GM21528 (cell line): ENCODE data around the gene DCAF6.

Experiments used
- ATAC-seq: cut with Tn5 transposase; IDR thresholded peaks from one replicate; pipeline ENCODE4 v1.9.1; 2021; ENCODE audit warnings: mild to moderate bottlenecking, moderate library complexity; ENCODE audit not compliant: unreplicated experiment, low FRiP score

Gene DCAF6

DNA sequence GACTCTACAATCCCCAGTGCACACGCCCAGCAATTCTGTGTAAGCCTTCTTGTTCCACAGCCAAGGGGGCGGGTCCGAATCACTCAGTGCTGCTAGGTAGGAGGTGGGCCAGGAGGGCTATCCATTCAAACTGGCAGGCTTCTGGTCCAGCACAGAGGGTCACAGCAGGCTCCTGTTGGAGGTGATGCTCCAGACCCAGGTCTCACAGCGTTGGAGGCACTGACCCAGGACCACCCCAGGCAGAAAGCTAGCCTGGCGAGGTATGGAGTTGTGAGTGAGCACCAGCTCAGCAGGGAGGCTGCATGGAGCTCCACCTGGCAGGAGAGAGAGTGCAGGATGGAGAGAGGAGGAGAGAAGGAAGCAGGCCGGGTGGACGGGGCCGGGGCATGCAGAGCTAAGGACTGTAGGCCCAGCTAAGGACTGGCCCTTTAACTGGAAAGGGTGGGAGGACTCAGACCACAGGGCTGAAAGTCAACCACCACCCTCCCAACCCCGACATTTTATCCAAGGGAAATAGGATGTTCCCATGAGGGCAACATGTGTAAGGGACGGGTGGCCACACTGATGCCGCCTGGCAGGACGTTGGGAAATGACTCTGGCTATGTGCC is 161.5 kb downstream of the DCAF6 start:
- no peak for ATAC-seq

DNA sequence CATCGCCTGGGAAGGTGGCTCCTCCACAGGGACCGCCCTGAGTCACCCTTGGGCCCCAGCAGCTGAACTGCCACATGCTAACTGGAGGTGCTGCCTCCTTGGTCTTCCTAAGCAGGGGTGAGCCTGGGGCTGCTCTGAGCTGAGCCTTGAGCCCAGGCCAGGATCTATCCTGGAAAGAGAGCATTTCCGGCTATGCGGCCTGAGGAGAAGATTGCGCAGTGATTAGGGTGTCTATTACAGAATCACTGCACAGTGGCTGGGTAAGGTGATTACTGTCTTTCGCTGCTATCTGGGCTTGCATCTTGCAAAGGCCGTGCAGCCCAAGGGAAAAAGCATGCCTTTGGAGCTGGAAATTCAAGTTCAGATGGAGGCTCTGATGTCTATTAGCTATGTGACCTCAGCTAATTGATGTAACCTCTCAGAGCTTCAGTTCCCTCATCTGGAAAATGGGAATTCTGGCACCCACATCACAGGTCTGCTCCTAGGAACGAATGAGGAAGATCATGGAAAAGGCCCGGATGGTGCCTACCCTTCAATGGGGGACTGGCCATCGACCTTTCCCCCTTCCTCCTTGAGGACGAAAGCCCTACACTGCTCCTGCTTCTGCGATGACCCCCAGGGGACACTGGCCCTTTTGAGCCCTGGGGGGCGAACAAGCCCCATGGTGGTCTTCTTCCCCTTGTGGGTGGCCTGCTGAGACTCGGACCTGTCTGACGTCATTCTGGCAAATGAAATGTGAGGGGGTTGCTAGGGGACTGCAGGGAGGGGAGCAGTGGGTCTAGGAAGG is 162.2 kb downstream of the DCAF6 start:
- ATAC-seq: no peak

DNA sequence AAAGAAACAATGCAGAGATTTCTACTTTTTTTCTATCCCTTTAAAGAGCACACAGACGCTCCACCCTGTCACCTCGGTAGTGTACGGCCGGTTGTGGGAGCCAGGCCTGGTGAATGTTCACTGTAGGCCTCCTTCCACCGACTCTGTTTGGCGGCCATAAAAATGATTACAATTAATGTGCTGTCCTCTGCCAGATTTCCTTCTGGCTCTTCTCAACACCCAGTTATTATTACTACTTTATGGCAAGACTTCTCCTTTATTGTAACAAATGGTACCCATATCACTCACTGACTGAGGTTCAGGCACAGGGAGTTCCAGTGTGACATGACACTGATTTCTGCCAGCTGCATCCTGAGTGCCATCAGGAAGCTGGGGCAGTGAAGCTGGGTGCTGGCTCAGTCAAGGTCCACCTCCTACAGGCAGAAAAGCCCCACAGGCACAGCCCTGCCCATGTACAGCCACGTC is 162.9 kb downstream of the DCAF6 start:
- no peak for ATAC-seq

DNA sequence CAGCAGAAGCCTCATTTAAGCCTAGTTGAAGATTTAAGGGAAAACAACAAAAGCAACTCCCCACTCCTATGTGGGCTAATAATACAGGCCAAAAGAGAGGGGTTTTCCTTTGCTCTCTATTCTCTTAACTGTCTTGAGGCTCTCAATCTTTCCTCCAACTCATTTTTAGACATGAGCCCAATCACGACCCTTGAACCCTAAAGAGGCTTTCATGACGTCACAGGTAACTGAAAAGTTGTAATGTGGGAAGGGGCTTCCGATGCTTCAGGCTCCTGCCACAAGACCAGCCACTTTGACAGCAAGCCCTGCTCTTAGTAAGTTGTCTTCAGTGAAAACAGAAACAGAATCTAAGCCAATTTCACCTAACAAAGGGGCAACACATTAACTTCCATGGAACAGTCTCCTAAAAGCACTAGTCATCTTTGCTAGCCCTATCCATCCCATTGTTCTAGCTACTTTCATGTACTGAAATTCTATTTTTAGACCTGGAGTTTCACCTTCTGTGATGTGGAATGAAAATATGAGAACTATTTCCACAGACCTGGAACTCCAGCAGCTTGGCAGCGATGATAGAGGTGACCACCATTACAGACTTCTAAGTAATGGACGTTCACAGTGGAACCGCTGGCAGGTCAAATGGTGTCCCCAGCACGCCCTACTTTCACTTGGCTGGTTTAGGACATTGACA is 164.0 kb downstream of the DCAF6 start:
- ATAC-seq: no peak

DNA sequence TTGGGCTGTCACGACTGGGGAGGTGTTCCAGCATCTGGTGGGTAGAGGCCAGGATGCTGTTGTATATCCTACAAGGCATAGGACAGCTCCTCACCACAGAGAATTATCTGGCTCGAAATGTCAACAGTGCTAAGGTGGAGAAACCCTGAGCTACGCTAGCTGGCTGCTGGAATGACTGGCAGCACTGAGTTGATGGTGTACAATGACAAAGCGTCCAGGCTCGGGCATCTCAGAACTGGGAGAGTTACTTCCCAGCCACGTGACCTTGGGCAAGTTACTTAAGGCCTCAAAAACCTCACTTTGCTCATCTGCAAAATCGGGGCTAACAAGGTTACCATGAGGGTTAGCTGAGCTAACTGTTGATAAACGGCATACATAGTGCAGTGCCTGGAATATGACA is 164.9 kb downstream of the DCAF6 start:
- no peak for ATAC-seq

DNA sequence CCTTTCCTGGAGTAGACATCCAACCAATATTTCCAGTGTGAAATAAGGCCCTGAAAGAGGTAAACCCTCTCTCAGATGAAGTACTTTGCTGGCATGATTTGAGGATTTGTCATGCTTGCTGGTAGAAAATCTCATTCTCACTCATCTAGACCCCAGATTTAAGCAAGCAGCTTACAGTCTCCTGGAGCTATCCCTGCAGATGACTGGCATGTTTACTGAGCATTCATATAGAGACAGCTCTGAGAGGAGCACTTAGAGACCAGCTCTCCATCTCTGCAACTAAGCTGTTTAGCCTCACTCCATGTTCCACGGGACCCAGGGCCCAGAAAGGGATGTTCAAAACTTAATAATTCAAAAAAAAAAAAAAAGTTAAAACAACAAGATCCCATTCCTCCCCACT is 166.0 kb downstream of the DCAF6 start:
- no peak for ATAC-seq

DNA sequence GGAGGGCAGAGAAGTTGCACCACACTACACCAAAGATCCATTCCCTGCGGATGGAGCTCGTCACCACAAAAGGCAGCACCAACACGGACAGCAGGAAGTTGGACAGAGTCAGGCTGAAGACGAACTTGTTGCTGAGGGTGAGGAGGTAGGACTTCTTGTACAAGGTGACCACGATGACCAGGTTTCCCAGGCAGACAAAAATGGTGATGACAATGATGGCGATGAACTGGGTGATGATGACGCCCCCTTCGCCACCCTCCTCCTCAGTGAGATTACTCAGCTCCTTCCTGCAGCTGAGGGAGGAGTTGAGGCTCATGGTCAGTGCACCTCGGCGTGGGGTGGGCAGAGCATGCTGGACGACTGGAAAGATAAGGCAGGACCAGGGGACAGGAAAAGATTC is 168.1 kb downstream of the DCAF6 start:
- ATAC-seq: no peak

DNA sequence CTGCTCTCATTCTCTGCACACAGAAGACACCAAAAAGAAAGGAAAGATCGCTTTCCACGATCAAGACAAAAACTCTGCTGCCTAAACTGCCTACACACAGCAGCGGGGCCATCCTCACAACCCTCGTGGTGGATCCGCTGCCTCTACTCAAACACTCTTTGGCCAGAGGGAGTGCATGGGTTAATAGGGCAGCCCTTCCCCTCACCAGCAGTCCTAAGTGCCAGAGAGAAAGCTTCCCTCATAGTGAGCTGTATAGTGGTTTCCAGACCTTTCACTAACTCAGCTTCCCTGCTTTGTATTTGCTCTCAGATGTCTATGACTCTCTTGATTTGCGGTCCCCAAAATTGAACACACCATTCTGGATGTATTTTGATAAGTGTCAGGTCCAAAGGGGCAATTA is 169.4 kb downstream of the DCAF6 start:
- no peak for ATAC-seq

DNA sequence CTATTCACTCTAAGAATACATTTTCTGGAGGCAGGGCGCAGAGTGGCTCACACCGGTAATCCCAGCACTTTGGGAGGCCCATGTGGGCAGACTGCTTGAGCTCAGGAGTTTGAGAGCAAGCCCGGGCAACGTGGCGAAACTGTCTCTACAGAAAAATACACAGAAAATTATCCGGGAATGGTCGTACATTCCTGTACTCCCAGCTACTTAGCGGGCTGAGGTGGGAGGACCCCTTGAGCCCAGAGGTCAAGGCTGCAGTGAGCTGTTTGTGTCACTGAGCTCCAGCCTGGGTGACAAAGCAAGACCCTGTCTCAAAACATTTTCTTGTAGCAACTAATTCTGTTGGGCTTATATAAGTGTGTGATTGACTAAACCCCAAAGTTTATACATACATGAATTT is 169.8 kb downstream of the DCAF6 start:
- no peak for ATAC-seq

DNA sequence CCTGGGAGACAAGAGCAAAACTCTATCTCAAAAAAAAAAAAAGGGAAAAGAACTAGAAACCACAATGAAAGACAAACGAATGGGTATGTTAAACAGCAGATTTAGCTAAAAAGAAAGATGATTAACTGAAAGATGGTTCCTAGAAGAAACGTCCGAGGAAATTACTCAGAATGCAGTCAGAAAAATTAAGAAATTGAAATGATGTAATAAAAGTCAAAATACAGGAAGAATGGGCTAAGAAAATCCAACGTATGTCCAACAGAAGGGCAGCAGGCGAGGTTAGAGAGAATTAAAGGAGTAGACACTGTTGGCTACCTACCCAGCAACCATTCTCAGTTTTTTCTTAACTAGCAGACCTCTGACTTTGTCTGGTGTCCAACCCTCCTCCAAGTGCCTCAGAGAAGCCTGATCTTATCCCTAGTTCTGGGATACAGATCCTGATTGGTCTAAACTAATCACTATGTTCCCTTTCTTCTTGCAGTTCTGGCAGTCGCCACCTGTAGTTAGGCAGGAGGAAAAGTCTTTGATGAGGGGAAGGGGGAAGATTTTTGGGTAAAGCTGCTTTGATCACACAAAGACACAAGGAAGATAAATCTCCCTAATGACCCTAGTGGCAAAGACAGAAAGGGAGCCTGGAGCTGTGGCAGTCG is 174.5 kb downstream of the DCAF6 start:
- ATAC-seq: no peak

DNA sequence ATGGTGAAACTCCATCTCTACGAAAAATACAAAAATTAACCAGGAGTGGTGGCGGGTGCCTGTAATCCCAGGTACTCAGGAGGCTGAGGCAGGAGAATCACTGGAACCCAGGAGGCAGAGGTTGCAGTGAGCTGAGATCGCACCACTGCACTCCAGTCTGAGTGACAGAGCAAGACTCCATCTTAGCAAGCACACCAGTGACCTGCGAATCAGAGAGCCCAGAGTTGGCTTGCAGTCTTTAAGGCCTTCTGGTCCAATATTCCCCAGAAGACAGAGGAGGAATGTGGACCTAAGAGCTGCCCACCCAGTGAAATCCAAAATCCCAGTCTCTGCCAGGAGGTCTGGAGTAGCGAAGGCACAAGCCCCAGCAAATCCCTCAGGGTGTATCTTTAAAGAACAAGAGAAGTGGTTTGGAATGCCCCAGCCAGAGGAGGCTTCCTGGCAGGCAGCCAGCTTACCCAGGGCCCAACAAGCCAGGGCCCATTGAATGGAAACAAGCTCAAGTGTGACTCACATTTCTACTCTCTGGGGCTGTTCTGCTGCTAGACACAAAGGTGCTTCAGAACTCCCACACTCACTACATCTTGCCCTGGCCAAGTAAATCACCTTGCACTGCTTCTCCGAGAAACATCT is 176.3 kb downstream of the DCAF6 start:
- no peak for ATAC-seq

DNA sequence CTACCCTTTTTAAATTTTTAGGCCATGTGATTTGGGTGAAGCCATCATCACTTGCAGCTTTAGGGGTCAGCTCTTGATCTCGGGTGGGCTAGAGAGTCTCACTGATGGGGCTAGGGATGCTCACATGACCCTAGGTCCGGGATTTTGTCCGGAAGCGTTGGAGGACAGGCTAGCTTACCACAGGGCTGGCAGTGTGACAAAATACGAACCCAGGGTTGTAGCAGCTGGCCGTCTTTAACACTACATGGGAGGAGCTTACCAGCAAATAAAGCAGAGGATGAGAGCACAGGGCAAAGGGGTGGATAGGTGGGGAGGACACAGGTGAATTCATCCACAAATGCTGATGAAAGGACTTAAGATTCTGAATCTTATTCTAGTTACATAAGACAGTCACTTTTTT is 178.4 kb downstream of the DCAF6 start:
- no peak for ATAC-seq

DNA sequence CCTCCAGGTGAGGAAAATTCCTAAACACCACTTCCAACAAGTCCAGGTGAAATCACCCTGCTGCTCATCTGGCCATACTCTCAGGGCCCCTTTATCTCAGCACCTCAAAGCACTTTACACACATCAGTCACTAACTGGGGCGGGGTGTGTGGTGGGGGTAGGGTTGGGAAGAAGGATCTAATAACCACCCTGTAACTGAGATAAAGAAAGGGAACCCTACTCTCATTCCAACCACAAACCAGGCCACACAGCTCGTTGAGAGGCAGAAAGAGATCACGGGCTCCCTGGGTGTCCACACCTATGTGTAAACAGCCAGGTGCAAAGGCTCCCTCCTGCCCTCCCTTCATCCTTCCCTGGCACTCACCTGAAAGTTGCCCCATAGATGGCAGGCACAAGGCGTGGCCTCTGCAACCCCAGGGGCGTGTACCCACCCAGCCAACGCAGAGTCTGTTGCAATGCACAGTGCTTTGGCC is 179.9 kb downstream of the DCAF6 start:
- ATAC-seq: no peak

DNA sequence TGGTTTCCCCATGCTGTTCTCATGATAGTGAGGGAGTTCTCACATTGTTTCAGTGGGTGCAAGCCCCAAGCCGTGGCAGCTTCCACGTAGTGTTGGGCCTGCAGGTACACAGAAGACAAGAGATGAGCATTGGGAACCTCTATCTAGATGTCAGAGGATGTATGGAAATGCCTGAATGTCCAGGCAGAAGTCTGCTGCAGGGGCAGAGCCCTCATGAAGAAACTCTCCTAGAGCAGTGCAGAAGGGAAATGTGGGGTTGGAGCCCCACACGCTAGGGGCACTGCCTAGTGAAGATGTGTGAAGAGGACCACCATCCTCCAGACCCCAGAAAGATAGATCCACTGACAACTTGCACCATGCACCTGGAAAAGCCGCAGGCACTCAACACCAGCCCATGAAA is 183.3 kb downstream of the DCAF6 start:
- ATAC-seq: no peak

DNA sequence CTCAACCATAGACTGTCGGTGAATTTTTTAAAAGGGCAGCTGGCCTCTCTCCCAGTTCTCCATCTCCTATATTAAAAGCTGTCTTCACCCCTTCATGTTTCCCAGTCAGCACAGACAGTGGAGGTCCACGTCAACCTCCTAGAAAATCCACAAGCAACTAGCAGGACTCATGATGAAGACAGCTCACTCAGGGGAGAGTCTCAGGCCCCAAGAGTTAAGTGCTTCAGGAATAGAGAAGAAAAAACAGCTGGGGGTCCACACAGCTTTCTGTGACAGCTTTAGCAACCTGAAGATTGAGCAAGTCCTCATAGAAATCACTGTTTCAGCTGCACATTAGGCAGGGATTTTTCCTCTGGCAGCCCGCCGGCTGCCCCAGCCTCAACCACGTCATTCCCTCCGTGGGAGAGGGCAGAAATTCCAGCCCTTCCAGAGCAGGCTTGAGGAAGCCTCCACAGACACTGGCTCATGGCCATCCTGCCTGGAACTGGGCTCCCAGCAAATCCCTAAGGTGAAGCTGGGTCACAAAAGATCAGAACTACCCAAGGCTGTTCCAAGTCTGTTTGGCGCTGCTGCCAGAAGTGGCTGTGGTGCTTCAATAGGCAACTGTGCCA is 185.0 kb downstream of the DCAF6 start:
- ATAC-seq: no peak

DNA sequence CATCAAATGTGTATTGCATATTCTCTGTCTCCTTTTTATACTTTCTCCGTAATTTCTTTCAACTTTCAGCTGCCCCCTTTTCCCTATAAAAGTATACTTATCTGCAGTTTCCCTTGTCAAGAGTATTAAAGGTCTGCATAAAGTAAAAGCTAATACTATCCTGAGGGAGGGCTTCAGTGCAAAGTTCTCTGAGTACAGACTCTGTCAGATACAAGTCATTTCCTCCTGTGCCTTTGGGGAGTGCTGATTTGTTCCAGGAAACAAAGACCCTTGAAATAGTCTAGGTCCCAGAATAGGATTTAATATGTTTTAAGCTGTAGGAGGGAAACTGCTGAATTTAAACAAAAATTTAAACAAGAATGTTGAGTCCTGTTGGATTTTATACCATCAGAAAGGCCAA is 188.6 kb downstream of the DCAF6 start:
- ATAC-seq: no peak
